MM.1S (cell line): ENCODE measurements around the gene SPACDR.

Source experiments
- EZH2 ChIP-seq: fragments of 300-600 bp; sonication (generic); optimal IDR thresholded peaks from 2 replicates; pipeline ENCODE3; 2017; ENCODE audit warnings: low read depth, mild to moderate bottlenecking, antibody characterized with exemption, low read length, mixed read lengths
- EZH2phosphoT487 ChIP-seq: fragments of 300-600 bp; sonication (generic); IDR thresholded peaks from 2 replicates; pipeline ENCODE4 v1.6.1; 2018; ENCODE audit warnings: antibody characterized with exemption, low read length
- TF ChIP-seq, protein P1 (sequence below): fragments of 300-600 bp; sonication (generic); IDR thresholded peaks from 2 replicates; pipeline ENCODE4 v1.5.1; 2016; ENCODE audit warnings: antibody characterized with exemption, low read length, mixed read lengths

DNA sequence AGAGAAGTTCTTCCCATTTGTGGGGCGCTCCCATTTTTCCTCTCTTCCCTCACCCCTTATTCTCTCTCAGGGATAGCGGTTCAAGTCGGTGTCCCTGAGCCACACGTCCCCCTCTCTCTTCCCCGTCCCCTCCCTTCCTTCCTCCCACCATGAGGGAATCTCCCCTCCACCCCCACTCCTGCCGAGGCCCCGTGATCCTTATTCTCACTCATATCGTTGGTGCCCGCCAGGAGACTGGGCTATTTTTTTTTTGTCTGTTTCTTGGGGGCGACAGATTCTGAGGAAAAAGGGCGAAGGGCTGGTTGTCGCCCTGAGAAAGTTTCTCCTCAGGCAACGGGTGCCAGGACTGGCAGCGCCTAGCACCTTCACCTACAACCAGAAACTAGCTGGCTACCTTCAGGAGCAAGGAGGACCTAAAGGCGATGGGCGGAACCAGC lies 36.3 kb downstream of the SPACDR start:
- TF ChIP-seq, protein P1, sequence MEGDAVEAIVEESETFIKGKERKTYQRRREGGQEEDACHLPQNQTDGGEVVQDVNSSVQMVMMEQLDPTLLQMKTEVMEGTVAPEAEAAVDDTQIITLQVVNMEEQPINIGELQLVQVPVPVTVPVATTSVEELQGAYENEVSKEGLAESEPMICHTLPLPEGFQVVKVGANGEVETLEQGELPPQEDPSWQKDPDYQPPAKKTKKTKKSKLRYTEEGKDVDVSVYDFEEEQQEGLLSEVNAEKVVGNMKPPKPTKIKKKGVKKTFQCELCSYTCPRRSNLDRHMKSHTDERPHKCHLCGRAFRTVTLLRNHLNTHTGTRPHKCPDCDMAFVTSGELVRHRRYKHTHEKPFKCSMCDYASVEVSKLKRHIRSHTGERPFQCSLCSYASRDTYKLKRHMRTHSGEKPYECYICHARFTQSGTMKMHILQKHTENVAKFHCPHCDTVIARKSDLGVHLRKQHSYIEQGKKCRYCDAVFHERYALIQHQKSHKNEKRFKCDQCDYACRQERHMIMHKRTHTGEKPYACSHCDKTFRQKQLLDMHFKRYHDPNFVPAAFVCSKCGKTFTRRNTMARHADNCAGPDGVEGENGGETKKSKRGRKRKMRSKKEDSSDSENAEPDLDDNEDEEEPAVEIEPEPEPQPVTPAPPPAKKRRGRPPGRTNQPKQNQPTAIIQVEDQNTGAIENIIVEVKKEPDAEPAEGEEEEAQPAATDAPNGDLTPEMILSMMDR, result no peak
- no peak for TF ChIP-seq EZH2phosphoT487
- no peak for TF ChIP-seq EZH2
